ENCODE measurements around the gene MYOCOS. TPM values are rescaled to one million over a fixed set of nuclear protein-coding genes. Genes with fewer than 3 reads are reported as not detected.

Gene MYOCOS
- total and polyA plus RNA-seq, 10 donors, result not detected

DNA sequence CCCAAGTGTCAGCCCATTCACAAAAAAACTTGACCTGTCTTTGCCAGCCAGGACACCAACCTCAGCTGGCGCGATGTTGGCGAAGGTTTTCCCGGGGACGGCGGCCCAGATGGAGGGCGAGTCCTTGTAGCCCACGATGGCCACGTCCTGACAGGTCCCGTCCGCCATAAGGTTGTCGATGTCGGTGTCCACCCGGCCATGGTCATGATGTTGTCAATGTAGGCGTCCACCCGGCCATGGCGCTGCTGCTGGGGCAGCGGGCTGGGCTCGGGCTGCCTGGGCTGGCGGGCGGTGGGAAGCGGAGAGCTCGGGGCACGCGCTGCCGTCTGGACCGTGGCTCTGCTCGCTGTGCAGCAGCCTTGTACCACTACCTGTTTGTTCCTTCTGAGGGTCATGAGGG lies 48.7 kb downstream of the MYOCOS start:
- no peak overlapping the region for H3K4me3 ChIP-seq
- H3K4me1 ChIP-seq, result no peaks in the 10 kb centered on the region
- H3K27ac ChIP-seq, result no peak overlapping the region
- 95 to 98% (median 97%) methylated on average over 24 to 28 of the region's 28 CpGs for WGBS, 5 donors
- intact Hi-C loops (cut with DNase I; ENCODE audit: low total_unique reads), result no loop called here
- TF ChIP-seq POLR2AphosphoS5 (IDR thresholded peaks at IDR 0.05) (no peak), CTCF (IDR thresholded peaks at IDR 0.05 in 8 of 11, conservative IDR thresholded peaks at IDR 0.05 in 3 of 11) (no peak), POLR2A (IDR thresholded peaks at IDR 0.05) (no peak)
- H3K36me3 ChIP-seq, result no peaks in the 10 kb centered on the region
- no peaks in the 10 kb centered on the region for H3K9me3 ChIP-seq
- H3K27me3 ChIP-seq (replicated peaks in 1 of 7), result no peaks in the 10 kb centered on the region
- DNase-seq, result no peak

DNA sequence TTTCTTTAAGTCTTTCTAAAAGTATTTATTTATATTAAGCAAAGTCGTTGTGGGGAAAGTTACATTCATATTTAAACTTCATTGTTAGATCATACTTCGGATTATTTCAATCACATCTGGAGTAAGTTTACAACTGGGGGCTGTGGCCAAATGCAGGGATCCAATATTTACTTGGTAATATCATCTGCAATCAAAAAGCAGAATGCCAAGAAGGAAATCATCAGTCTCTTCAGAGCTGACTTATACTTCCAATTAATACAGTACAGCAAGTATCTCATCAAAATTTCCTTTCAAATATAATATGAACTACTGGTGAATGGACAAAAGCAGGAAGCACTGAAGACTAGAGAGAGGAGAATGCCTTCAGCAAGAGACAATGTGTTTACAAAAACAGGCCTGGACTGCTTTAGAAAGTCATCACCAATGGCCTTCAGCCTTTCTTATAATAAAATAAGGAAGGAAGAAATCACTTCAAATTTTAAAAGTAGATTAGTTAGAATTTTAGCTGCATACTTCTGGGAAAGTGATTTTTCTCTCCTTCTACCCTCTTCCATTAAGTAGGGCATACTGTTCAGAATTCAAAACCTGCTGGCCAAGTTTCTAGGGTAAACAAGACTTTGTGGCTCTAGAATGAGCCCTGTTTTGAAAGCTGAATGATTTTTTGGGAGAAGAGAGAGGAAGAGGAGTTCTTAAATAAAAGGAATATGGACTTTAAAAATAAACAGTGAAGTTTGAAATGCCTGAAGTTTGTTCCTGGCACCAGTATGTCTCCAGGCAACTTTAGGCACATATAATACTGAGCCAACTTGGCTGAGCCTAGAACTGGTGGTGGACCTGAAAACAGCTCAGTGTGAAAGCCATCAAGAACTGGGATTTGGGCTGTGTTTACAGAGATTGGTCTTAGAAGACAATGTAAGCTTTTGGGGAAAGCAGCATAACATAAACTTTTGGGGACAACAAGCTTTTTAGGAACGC lies 52.7 kb downstream of the MYOCOS start:
- H3K4me3 ChIP-seq, result no peak overlapping the region
- no peaks in the 10 kb centered on the region for H3K36me3 ChIP-seq
- TF ChIP-seq CTCF (IDR thresholded peaks at IDR 0.05 in 8 of 11, conservative IDR thresholded peaks at IDR 0.05 in 3 of 11), result no peak
- no peak for TF ChIP-seq POLR2AphosphoS5 (IDR thresholded peaks at IDR 0.05)
- no peak for TF ChIP-seq POLR2A (IDR thresholded peaks at IDR 0.05)
- H3K9me3 ChIP-seq, result no peaks in the 10 kb centered on the region
- no peak for DNase-seq
- intact Hi-C loops (cut with DNase I; ENCODE audit: low total_unique reads), result no loop called here
- WGBS, 5 donors, result 64 to 90% (median 81%) methylated on average over 3 of the region's 3 CpGs
- no peak overlapping the region for H3K27ac ChIP-seq
- no peaks in the 10 kb centered on the region for H3K4me1 ChIP-seq
- no peaks in the 10 kb centered on the region for H3K27me3 ChIP-seq (replicated peaks in 1 of 7)

Other genes with a start within 250 kb of the MYOCOS start
- 100 to 1,000 TPM; 142 to 216 (median 186) TPM for gene PRRC2C, start 136.7 kb upstream of the MYOCOS start, total RNA-seq
- 10 to 100 TPM; 30.1 to 52.1 (median 35.2) TPM for gene PRRC2C, start 136.7 kb upstream of the MYOCOS start, polyA plus RNA-seq
- not detected for gene MYOC, start 30.4 kb downstream of the MYOCOS start, total RNA-seq
- under 1 TPM in 1 of 3 donors, not detected in 2; 0.10 TPM for gene MYOC, start 30.4 kb downstream of the MYOCOS start, polyA plus RNA-seq
- 10 to 100 TPM; 14.1 to 21.7 (median 16.3) TPM for gene VAMP4, start 119.8 kb downstream of the MYOCOS start, total RNA-seq
- gene VAMP4, start 119.8 kb downstream of the MYOCOS start, polyA plus RNA-seq, result 1 to 10 TPM; 7.4 to 9.8 (median 8.0) TPM
- gene METTL13, start 159.4 kb downstream of the MYOCOS start, total RNA-seq, result 10 to 100 TPM; 21.9 to 29.6 (median 26.3) TPM
- 10 to 100 TPM; 10.3 to 25.9 (median 15.2) TPM for gene METTL13, start 159.4 kb downstream of the MYOCOS start, polyA plus RNA-seq
- 10 to 100 TPM in 1 of 7 donors, 1 to 10 TPM in 6; 3.0 to 10.2 (median 6.6) TPM for gene DNM3, start 219.3 kb downstream of the MYOCOS start, total RNA-seq
- gene DNM3, start 219.3 kb downstream of the MYOCOS start, polyA plus RNA-seq, result 1 to 10 TPM in 1 of 3 donors, under 1 TPM in 2; 0.61 to 1.9 (median 0.74) TPM

All from spleen (tissue), 11 donors.